HG03354 (cell line): ENCODE results near the gene TNFRSF9.

Experiments
- ATAC-seq: cut with Tn5 transposase; IDR thresholded peaks from one replicate; pipeline ENCODE4 v1.9.1; 2021; ENCODE audit warnings: mild to moderate bottlenecking; ENCODE audit not compliant: unreplicated experiment, poor library complexity, severe bottlenecking

The TNFRSF9 gene

DNA sequence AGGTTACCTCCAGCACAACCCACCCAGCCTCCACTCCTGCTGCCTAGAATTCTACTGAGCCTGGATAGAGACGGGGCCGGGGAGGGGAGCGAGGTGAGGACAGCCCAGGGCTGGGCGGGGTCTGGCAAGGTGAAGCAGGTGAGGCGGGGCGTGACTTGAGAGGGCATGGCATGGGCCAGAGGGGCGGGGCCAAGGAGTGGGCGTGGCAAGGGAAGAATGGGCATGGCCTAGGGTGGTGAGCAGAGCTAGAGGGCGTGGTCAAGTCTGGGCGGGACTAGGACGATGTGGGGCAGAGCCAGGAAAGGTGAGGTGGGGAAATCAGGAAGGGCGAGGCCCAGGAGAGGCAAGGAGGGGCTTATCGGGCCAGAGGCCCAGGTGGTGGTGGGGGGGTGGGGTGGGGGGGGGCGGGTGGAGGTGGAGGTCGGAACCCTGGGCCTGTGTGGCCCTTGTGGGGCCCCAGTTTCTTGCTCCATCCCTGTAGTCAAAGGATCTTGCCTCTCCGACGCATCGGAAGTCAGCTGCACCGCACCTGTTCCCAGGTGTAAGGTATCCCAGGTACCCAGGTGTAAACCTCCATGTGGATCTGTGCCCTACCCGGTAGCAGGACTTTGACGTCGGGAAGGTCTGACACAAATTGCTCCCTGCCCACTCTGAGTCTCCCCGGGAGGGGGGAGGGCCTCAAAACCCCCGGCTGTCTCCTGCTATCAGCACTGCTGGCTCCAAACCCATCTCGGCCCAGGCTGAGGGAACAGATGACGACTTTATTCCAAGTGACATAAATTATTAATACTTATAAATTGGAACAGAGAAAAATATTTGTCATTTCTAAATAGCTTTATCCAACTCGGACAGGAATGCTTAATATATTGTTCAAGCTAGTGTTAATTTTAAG is 54.9 kb downstream of the TNFRSF9 start:
- ATAC-seq, result no peak

DNA sequence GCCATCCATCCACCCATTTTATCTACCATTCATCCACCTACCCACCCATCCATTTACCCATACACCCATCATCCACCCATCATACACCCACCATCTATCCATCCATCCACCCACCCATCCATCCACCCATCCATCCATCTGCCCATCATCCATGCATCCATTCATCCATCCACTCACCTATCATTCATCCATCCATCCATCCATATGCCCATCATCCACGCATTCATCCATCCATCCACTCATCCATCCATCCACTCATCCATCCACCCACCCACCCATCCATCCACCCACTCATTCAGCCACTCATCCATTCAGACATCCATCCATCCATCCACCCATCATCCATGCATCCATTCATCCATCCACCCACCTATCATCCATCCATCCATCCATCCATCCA is 55.9 kb downstream of the TNFRSF9 start:
- no peak for ATAC-seq

DNA sequence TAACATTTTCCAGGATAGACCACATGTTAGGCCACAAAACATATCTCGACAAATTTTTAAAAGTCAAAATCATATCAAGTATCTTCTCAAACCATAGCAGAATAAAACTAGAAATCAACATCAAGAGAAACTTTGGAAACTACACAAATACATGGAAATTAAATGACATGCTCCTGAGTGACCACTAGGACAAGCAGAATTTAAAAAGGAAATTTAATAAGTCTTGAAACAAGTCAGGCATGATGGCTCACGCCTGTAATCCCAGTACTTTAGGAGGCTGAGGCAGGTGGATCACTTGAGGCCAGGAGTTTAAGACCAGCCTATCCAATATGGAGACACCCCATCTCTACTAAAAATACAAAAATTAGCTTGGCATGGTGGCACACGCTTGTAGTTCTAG is 61.4 kb downstream of the TNFRSF9 start:
- ATAC-seq, result no peak

DNA sequence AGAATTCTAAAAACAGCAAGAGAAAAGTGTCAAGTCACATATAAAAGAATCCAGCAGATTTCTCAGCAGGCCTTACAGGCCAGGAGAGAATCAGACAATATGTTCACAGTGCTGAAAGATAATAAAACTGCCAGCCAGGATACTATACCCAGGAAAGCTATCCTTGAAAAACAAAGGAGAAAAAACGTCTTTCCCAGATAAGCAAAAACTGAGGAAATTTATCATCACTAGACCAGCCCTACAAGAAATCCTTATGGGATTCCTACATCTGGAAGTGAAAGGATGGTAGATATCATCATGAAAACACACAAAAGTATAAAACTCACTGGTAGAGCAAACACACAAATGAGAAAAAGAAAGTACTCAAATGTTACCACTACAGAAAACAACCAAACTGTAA is 62.6 kb downstream of the TNFRSF9 start:
- no peak for ATAC-seq

DNA sequence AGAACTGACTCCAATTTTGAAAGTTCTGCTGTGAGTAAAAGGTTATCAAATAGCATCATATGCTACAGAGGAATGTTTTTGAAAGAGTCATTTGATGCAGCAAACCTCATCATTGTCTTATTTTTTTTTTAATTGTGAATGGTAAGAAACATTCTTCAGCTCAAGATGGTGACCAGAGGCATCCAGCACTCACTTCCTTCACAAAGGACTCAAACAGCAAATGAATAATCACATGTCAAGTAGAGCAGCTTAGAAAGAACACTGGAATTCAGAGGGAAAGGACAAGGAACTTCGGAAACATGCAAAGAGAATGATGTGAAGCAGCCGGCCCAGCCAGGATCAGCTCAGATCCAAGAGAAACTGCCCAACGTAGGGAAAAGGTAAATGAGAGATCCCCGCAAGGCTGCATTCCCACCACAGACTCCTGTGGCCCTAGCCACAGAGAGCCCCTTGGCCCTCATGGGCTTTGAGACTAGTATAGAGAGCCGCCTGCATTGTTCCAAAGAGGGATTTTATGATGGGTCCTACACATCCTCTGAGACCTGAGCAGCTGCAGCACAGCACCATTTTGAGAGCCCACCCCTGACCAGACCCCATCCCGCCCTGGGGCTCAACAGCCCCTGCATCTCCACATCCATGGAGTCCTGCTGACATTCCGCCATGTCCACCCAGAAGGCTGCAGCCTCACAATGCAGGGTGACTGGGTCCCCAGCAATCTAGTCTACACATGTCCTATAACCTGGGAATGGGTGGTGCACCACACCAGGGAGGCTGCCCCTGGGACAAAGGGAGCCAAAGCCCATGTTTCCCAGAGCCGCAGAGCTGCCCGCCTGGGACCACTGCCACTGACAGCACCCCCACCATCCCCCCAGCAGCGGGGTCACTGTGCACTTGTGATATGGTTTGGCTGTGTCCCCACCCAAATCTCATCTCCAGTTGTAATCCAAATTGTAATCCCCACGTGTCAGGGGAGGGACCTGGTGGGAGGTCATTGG is 66.5 kb downstream of the TNFRSF9 start:
- ATAC-seq, result no peak

DNA sequence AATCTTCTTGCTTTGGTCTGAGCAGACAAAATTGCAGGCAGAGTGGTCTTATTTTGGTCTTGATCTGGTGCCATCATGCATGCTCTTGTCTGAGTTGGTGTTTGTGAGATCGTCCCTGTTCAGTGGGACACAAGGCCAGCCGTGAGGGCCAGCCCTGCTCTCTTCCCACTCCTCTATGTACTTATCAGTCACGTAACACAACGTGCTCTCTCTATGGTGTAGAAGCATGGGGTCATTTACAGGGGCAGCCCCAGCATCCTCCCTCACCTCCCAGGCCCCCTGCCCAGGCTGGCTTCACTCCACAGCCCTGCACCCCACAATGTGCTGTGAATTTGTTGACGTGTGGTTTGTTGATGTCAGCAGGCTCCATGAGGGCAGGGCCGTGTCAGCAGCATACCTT is 69.5 kb downstream of the TNFRSF9 start:
- no peak for ATAC-seq

DNA sequence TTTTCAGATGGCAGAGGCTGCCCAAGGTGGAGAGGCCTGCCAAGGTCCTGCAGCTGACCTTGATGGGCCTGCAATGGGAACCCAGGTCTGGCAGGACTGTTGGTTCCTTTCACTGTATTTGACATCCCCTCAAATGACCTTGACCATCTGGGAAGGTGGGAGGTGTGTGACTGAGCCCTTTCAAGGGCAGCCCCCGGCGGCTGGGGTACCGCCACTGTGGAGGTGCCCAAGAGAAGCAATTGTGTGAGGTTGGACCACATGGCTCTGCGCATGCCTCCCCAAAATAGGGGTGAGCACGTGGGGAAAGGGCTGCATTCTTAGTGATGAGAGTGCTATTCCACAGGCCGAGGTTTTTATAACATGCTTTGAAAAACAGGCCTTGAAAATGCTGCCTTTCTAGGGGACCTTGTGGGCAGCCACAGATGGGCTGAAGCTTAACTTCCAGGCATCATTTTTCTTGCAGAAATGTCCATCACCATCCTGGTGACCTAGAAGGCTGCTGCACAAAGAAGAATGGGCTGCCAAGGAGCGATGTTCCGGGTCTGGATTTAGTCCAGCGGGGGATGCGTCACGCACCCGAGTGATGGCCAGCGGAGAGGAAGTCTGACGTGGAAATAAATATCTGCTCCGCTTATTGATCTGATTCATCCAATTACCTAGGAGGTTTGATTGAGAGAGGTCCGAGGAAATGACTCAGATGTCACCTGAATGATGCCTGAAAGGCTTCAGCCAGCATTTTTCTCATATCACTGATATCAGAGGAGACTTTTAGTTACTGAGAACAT is 71.3 kb downstream of the TNFRSF9 start:
- no peak for ATAC-seq

DNA sequence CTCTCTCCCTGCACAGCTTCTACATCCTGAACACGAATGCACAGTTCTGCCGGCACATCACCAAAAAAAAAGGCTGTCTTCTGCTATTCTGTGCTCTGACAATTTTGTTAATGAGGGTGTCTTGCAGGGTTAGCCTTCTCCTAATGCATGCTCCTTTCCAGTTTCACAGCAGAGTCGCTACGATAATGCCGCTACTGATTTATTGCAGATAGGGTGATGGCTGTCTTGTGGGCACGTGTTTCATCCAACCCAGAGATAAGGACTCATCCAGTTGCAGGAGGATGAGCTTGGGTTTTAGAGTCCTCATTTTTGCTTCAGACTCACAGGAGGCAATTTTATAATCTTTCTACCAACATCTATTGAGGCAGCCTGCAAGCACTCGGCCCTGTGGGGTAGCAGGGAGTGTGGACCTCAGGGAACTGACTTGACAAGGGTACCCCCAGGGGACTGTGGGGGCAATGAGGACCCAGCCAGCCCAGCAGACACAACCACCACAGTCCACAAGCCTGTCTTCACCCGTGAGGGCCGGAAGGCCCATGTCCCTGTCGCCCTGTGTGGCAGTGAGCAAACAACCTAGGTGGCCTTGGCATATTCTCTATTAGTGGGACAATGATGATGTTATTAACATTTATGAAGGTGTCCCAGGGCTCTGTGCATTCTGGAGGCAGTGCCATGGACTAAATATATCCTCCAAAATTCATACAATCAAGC is 72.4 kb downstream of the TNFRSF9 start:
- no peak for ATAC-seq

DNA sequence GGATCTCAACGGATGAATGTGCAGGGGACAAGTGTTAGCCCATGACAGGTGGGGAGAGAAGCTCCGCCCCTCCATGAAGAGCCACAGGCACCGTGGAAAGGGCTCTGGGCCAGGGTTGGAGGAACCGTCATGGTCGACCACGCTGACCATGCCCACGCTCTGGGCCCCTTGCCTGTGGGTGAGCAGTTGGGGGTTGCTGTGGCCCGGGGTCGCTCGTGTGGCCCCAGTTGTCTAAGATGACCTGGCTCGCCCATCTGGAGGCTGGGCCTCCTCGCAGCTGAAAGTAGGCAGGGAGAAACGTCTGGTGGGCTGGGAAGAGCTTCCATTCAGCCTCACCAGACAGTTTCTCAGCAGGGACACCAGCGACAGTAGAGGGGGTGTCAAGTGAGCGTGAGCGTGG is 74.7 kb downstream of the TNFRSF9 start:
- no peak for ATAC-seq
